HL-60 (cell line): ENCODE measurements around the gene MAP2K5.

ENCODE experiments used
- POLR2AphosphoS5 ChIP-seq: IDR thresholded peaks from 2 replicates; pipeline ENCODE4 v1.6.1; 2012; ENCODE audit warnings: low read depth
- SPI1 ChIP-seq: IDR thresholded peaks from 2 replicates; pipeline ENCODE4 v1.6.1; 2012; ENCODE audit warnings: low read depth, mild to moderate bottlenecking, borderline replicate concordance
- TF ChIP-seq, protein P1 (sequence below): IDR thresholded peaks from one replicate; pipeline ENCODE4 v1.5.1; 2011; ENCODE audit warnings: low read length, control low read depth, inconsistent platforms; ENCODE audit not compliant: insufficient read depth
- TF ChIP-seq, protein P2 (sequence below): IDR thresholded peaks from 2 replicates; pipeline ENCODE4 v1.6.1; 2012; ENCODE audit warnings: low read depth; ENCODE audit not compliant: insufficient replicate concordance

DNA sequence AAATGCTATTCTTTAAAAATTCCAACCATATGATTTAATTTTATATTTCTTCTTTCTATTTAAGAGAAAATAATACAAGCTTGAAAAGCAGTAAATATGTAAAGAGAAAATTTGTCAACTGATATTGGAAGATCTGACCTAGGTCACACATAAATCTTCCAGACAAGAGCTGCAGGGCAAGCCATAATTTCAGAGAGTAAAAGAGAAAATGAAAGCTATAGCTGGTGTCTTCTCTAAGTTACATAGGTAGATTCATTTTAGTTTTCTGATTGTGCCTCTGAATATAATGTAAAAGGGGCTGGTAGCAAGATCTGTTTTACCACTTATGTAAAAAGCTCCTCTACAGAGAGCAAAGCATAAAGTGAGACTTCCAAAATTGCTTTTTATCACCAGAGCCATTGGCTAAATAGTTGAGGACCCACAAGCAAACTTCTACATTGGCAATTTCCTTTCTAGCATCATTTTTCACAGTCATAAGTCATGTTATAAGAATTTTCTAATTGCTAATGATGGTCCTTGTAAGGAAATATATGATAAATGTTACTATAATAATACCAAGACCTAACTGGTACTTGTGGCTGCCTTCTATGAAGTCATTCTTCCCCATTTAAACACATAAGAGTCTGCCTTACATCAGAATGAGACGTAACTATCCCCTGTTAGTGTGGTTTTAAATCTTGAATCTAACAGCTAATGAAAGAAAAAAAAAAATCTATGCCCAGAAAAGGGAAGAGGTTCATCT is 202.0 kb downstream of the MAP2K5 start:
- TF ChIP-seq POLR2AphosphoS5 (no peak), SPI1 (no peak)
- TF ChIP-seq, protein P1, sequence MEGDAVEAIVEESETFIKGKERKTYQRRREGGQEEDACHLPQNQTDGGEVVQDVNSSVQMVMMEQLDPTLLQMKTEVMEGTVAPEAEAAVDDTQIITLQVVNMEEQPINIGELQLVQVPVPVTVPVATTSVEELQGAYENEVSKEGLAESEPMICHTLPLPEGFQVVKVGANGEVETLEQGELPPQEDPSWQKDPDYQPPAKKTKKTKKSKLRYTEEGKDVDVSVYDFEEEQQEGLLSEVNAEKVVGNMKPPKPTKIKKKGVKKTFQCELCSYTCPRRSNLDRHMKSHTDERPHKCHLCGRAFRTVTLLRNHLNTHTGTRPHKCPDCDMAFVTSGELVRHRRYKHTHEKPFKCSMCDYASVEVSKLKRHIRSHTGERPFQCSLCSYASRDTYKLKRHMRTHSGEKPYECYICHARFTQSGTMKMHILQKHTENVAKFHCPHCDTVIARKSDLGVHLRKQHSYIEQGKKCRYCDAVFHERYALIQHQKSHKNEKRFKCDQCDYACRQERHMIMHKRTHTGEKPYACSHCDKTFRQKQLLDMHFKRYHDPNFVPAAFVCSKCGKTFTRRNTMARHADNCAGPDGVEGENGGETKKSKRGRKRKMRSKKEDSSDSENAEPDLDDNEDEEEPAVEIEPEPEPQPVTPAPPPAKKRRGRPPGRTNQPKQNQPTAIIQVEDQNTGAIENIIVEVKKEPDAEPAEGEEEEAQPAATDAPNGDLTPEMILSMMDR: no peak
- TF ChIP-seq, protein P2, sequence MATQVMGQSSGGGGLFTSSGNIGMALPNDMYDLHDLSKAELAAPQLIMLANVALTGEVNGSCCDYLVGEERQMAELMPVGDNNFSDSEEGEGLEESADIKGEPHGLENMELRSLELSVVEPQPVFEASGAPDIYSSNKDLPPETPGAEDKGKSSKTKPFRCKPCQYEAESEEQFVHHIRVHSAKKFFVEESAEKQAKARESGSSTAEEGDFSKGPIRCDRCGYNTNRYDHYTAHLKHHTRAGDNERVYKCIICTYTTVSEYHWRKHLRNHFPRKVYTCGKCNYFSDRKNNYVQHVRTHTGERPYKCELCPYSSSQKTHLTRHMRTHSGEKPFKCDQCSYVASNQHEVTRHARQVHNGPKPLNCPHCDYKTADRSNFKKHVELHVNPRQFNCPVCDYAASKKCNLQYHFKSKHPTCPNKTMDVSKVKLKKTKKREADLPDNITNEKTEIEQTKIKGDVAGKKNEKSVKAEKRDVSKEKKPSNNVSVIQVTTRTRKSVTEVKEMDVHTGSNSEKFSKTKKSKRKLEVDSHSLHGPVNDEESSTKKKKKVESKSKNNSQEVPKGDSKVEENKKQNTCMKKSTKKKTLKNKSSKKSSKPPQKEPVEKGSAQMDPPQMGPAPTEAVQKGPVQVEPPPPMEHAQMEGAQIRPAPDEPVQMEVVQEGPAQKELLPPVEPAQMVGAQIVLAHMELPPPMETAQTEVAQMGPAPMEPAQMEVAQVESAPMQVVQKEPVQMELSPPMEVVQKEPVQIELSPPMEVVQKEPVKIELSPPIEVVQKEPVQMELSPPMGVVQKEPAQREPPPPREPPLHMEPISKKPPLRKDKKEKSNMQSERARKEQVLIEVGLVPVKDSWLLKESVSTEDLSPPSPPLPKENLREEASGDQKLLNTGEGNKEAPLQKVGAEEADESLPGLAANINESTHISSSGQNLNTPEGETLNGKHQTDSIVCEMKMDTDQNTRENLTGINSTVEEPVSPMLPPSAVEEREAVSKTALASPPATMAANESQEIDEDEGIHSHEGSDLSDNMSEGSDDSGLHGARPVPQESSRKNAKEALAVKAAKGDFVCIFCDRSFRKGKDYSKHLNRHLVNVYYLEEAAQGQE: no peak
